K562 (cell line): ENCODE measurements around the gene ZSCAN26. TPM values are rescaled to one million over a fixed set of nuclear protein-coding genes. Genes with fewer than 3 reads are reported as not detected.

Source experiments
- ATF1 ChIP-seq, 2 experiments: fragments of 450-650 bp in 1 of 2; IDR thresholded peaks; 2 replicates each; pipeline ENCODE4 v1.6.1; 2016; ENCODE audit warnings: missing compliant biosample characterization in 1 of 2, missing genetic modification characterization in 1 of 2
- C11orf30 ChIP-seq: fragments of 450-650 bp; IDR thresholded peaks from 2 replicates; pipeline ENCODE4 v1.6.1; 2016; ENCODE audit warnings: low read depth, mild to moderate bottlenecking
- GATAD2B ChIP-seq: fragments of 450-650 bp; IDR thresholded peaks from 2 replicates; pipeline ENCODE4 v1.6.1; 2017; ENCODE audit warnings: mild to moderate bottlenecking, borderline replicate concordance
- KLF16 ChIP-seq: IDR thresholded peaks from 2 replicates; pipeline ENCODE4 v1.6.1; 2016; ENCODE audit warnings: antibody characterized with exemption
- MCM7 ChIP-seq, 2 experiments: fragments of 450-650 bp; IDR thresholded peaks; 2 replicates each; pipeline ENCODE4 v1.6.1; 2016 to 2018
- STAT5A ChIP-seq: IDR thresholded peaks from 2 replicates; pipeline ENCODE4 v1.6.1; 2012; ENCODE audit warnings: low read length, inconsistent platforms, borderline replicate concordance
- polyA plus RNA-seq, 8 experiments: library from polyadenylated mRNA; depleted of rRNA in 4 of 8; stranded (reverse) in 5 of 8; unstranded in 3 of 8; fragments of >200 nt; fragmentation: Nextera tagmentation in 2 of 8; fragmentation: Illumina TruSeq in 1 of 8; extraction: Ambion mirVana in 2 of 8; extraction: Trizol in 1 of 8; gene quantifications; 2 replicates each; pipeline versions ENCODE4 v1.2.1 to v1.2.3, GENCODE V29; 2011 to 2014; ENCODE audit warnings: inconsistent platforms in 1 of 8, missing spikeins in 1 of 8
- total RNA-seq, 7 experiments: library from RNA; depleted of rRNA in 6 of 7; stranded (reverse); fragments of >200 nt in 6 of 7; fragmentation: Illumina TruSeq in 2 of 7; extraction: Trizol in 2 of 7; gene quantifications; 2 replicates each; pipeline versions ENCODE4 v1.2.1 to v1.2.3, GENCODE V29; 2011 to 2021; ENCODE audit warnings: low replicate concordance in 1 of 7
- TF ChIP-seq, protein P1 (sequence below): fragments of 250-450 bp; sonication (Bioruptor Pico); IDR thresholded peaks from 2 replicates; pipeline ENCODE4 v1.4.0; 2020; ENCODE audit warnings: mild to moderate bottlenecking
- TF ChIP-seq, protein P2 (sequence below): fragments of 200-600 bp; sonication (generic); IDR thresholded peaks from one replicate; pipeline ENCODE4 v1.6.1; 2012; ENCODE audit warnings: mild to moderate bottlenecking, low read depth, low read length, inconsistent platforms
- TF ChIP-seq, protein P3 (sequence below): sonication (generic); formaldehyde crosslinking; IDR thresholded peaks from 2 replicates; pipeline ENCODE4 v1.8.0; 2022; ENCODE audit warnings: mild to moderate bottlenecking, low read depth, missing genetic modification reagents
- TF ChIP-seq, protein P4 (sequence below): fragments of 450-650 bp; formaldehyde crosslinking; IDR thresholded peaks from 2 replicates; pipeline ENCODE4 v1.4.0; 2020; ENCODE audit warnings: mild to moderate bottlenecking, moderate library complexity

The ZSCAN26 gene
- total and polyA plus RNA-seq, 9 of the 15 experiments (the other 6 are each of a cell fraction or from before 2014, with no cell fraction given), result 5.9 to 14.2 (median 10.5) TPM

DNA sequence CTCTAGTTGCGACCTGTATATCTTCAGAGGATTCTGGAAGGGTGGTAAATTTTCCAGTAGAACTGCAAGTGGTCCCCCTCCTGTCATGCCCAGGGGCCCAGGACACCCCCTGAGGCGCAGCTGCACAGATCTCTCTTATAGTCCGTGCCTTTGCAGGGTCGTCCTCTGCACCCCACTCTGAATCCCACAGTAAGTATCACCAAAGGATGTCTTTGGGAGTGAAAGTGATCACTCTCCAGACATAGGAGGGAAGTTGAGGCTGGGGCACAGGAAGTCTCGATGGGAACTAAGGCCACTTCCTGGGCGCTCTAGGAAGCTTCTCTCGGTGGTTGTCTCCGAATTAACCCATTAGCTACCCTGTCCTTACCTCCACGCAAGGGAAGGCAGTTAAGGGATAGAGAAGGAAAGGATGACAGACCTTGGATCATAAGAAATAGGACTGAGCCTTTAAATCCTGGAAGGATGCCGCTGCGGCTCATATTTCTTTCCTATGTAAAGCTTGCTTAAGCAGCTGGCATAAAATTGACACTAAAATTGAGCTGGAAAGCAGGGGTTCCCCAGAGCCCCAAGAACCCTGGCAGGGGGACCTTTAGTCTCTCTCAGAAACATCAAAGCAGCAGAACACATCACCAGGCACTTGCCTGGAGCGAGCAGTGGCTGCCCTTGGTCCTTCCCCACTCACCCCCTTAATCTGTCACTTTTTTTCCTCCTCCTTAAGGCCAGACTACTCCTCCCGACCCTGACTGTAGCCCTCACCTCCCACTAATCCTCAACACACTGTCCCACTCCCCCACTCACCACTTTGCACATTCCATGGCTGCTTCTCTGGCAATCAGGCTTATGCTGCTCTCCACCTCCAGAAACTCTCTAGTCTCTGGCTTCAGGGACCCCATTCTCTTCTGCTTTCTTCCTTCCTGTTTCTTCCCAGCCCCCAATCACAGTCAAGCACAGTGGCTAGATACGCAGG lies 14.7 kb upstream of the ZSCAN26 start, which contains the start of gene ZKSCAN4 (continued):
- TF ChIP-seq, protein P1, sequence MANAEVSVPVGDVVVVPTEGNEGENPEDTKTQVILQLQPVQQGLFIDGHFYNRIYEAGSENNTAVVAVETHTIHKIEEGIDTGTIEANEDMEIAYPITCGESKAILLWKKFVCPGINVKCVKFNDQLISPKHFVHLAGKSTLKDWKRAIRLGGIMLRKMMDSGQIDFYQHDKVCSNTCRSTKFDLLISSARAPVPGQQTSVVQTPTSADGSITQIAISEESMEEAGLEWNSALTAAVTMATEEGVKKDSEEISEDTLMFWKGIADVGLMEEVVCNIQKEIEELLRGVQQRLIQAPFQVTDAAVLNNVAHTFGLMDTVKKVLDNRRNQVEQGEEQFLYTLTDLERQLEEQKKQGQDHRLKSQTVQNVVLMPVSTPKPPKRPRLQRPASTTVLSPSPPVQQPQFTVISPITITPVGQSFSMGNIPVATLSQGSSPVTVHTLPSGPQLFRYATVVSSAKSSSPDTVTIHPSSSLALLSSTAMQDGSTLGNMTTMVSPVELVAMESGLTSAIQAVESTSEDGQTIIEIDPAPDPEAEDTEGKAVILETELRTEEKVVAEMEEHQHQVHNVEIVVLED, result peak; percentile 42; the same call in 1 of the 2 replicates
- TF ChIP-seq, protein P2, sequence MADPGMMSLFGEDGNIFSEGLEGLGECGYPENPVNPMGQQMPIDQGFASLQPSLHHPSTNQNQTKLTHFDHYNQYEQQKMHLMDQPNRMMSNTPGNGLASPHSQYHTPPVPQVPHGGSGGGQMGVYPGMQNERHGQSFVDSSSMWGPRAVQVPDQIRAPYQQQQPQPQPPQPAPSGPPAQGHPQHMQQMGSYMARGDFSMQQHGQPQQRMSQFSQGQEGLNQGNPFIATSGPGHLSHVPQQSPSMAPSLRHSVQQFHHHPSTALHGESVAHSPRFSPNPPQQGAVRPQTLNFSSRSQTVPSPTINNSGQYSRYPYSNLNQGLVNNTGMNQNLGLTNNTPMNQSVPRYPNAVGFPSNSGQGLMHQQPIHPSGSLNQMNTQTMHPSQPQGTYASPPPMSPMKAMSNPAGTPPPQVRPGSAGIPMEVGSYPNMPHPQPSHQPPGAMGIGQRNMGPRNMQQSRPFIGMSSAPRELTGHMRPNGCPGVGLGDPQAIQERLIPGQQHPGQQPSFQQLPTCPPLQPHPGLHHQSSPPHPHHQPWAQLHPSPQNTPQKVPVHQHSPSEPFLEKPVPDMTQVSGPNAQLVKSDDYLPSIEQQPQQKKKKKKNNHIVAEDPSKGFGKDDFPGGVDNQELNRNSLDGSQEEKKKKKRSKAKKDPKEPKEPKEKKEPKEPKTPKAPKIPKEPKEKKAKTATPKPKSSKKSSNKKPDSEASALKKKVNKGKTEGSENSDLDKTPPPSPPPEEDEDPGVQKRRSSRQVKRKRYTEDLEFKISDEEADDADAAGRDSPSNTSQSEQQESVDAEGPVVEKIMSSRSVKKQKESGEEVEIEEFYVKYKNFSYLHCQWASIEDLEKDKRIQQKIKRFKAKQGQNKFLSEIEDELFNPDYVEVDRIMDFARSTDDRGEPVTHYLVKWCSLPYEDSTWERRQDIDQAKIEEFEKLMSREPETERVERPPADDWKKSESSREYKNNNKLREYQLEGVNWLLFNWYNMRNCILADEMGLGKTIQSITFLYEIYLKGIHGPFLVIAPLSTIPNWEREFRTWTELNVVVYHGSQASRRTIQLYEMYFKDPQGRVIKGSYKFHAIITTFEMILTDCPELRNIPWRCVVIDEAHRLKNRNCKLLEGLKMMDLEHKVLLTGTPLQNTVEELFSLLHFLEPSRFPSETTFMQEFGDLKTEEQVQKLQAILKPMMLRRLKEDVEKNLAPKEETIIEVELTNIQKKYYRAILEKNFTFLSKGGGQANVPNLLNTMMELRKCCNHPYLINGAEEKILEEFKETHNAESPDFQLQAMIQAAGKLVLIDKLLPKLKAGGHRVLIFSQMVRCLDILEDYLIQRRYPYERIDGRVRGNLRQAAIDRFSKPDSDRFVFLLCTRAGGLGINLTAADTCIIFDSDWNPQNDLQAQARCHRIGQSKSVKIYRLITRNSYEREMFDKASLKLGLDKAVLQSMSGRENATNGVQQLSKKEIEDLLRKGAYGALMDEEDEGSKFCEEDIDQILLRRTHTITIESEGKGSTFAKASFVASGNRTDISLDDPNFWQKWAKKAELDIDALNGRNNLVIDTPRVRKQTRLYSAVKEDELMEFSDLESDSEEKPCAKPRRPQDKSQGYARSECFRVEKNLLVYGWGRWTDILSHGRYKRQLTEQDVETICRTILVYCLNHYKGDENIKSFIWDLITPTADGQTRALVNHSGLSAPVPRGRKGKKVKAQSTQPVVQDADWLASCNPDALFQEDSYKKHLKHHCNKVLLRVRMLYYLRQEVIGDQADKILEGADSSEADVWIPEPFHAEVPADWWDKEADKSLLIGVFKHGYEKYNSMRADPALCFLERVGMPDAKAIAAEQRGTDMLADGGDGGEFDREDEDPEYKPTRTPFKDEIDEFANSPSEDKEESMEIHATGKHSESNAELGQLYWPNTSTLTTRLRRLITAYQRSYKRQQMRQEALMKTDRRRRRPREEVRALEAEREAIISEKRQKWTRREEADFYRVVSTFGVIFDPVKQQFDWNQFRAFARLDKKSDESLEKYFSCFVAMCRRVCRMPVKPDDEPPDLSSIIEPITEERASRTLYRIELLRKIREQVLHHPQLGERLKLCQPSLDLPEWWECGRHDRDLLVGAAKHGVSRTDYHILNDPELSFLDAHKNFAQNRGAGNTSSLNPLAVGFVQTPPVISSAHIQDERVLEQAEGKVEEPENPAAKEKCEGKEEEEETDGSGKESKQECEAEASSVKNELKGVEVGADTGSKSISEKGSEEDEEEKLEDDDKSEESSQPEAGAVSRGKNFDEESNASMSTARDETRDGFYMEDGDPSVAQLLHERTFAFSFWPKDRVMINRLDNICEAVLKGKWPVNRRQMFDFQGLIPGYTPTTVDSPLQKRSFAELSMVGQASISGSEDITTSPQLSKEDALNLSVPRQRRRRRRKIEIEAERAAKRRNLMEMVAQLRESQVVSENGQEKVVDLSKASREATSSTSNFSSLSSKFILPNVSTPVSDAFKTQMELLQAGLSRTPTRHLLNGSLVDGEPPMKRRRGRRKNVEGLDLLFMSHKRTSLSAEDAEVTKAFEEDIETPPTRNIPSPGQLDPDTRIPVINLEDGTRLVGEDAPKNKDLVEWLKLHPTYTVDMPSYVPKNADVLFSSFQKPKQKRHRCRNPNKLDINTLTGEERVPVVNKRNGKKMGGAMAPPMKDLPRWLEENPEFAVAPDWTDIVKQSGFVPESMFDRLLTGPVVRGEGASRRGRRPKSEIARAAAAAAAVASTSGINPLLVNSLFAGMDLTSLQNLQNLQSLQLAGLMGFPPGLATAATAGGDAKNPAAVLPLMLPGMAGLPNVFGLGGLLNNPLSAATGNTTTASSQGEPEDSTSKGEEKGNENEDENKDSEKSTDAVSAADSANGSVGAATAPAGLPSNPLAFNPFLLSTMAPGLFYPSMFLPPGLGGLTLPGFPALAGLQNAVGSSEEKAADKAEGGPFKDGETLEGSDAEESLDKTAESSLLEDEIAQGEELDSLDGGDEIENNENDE, result no peak
- TF ChIP-seq STAT5A (peak; percentile 39; the same call in 1 of the 2 replicates), KLF16 (no peak), C11orf30 (peak; percentile 94), GATAD2B (peak; percentile 68; the same call in 1 of the 2 replicates), MCM7 (IDR thresholded peaks at IDR 0.05) (no peak), ATF1 (CRISPR knock-in tag; IDR thresholded peaks at IDR 0.05) (no peak), ATF1 (tag; IDR thresholded peaks at IDR 0.05) (peak; percentile 63; the same call in 1 of the 2 replicates)
- TF ChIP-seq, protein P3, sequence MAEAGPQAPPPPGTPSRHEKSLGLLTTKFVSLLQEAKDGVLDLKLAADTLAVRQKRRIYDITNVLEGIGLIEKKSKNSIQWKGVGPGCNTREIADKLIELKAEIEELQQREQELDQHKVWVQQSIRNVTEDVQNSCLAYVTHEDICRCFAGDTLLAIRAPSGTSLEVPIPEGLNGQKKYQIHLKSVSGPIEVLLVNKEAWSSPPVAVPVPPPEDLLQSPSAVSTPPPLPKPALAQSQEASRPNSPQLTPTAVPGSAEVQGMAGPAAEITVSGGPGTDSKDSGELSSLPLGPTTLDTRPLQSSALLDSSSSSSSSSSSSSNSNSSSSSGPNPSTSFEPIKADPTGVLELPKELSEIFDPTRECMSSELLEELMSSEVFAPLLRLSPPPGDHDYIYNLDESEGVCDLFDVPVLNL (CRISPR knock-in tag), result no peak
- TF ChIP-seq, protein P4, sequence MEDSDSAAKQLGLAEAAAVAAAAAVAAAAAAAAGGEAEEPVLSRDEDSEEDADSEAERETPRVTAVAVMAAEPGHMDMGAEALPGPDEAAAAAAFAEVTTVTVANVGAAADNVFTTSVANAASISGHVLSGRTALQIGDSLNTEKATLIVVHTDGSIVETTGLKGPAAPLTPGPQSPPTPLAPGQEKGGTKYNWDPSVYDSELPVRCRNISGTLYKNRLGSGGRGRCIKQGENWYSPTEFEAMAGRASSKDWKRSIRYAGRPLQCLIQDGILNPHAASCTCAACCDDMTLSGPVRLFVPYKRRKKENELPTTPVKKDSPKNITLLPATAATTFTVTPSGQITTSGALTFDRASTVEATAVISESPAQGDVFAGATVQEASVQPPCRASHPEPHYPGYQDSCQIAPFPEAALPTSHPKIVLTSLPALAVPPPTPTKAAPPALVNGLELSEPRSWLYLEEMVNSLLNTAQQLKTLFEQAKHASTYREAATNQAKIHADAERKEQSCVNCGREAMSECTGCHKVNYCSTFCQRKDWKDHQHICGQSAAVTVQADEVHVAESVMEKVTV (CRISPR knock-in tag), result peak; percentile 31; the same call in 1 of the 2 replicates
